HG03457 (cell line): Measurements from ENCODE around the gene UBE2O.
A peak's percentile ranks its signal among the peaks of the same experiment; 100 is the strongest.

Source experiments
- ATAC-seq: cut with Tn5 transposase; IDR thresholded peaks from one replicate; pipeline ENCODE4 v1.9.1; 2021; ENCODE audit warnings: moderate number of reproducible peaks; ENCODE audit not compliant: unreplicated experiment

Gene UBE2O

GRCh38 chr17:76468634-76469010 is 15.7 kb upstream of the UBE2O start:
- ATAC-seq: no peak

GRCh38 chr17:76467809-76468633 is 15.1 kb upstream of the UBE2O start:
- ATAC-seq: no peak

GRCh38 chr17:76467366-76467765 is 14.4 kb upstream of the UBE2O start, which contains the start of gene AANAT:
AANAT (plus strand) TSS chr17:76467603; CDS start chr17:76468747, 1,144 bp downstream.
- ATAC-seq: no peak

- ATAC-seq: no peak
Measured at GRCh38 chr17:76466775-76467130, 13.8 kb upstream of the UBE2O start.

- no peak for ATAC-seq
Measured at GRCh38 chr17:76462556-76463290, 9.8 kb upstream of the UBE2O start.

GRCh38 chr17:76461765-76462555 is 9.0 kb upstream of the UBE2O start:
- no peak for ATAC-seq

- no peak for ATAC-seq
Measured at GRCh38 chr17:76459674-76460073, 6.7 kb upstream of the UBE2O start.

- no peak for ATAC-seq
Measured at GRCh38 chr17:76458580-76459490, 5.9 kb upstream of the UBE2O start.

GRCh38 chr17:76453431-76453743 is 435 bp upstream of the UBE2O start:
- no peak for ATAC-seq

- ATAC-seq: peak; percentile 6
Measured at GRCh38 chr17:76452127-76452659, 759 bp downstream of the UBE2O start.

- ATAC-seq: no peak
Measured at GRCh38 chr17:76451506-76451905, 1.4 kb downstream of the UBE2O start.

GRCh38 chr17:76449126-76449525 is 3.8 kb downstream of the UBE2O start:
- no peak for ATAC-seq

GRCh38 chr17:76447931-76448652 is 4.9 kb downstream of the UBE2O start:
- no peak for ATAC-seq

GRCh38 chr17:76446449-76447231 is 6.3 kb downstream of the UBE2O start:
- no peak for ATAC-seq

- ATAC-seq: no peak
Measured at GRCh38 chr17:76445697-76446448, 7.1 kb downstream of the UBE2O start.

- ATAC-seq: no peak
Measured at GRCh38 chr17:76444518-76445311, 8.2 kb downstream of the UBE2O start.
